Muscle of arm (tissue), 12 donors: ENCODE results near the gene C4BPA. TPM values are rescaled to one million over a fixed set of nuclear protein-coding genes. Genes with fewer than 3 reads are reported as not detected.

Source experiments
- DNase-seq: peaks from one replicate; pipeline ENCODE4 v3.0.0-alpha.2; 2013
- polyA plus RNA-seq, 12 donors: library from polyadenylated mRNA; unstranded; fragments of 120-200 nt; gene quantifications; one replicate each; pipeline ENCODE4 v1.2.1, GENCODE V29; 2013; ENCODE audit not compliant: insufficient read length in 12 of 12

Gene C4BPA
- polyA plus RNA-seq, 12 donors: 0.25 to 1.4 (median 0.43) TPM; not detected in 2

DNA sequence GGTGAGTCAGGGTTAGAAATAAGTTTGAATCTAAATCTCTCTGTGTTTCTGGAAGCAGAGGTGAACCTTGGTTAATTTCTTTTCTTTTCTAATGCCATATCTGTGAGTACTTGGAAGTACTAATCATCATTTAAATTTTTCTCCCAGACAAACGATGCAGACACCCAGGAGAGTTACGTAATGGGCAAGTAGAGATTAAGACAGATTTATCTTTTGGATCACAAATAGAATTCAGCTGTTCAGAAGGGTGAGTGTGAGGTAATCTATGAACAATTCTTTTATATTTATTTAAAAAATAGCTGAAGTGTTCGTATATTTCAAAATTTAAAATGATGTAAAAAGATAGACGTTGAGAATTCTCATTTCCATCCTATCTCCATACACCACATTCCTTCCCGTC lies 11.2 kb downstream of the C4BPA start:
- DNase-seq: no peak

DNA sequence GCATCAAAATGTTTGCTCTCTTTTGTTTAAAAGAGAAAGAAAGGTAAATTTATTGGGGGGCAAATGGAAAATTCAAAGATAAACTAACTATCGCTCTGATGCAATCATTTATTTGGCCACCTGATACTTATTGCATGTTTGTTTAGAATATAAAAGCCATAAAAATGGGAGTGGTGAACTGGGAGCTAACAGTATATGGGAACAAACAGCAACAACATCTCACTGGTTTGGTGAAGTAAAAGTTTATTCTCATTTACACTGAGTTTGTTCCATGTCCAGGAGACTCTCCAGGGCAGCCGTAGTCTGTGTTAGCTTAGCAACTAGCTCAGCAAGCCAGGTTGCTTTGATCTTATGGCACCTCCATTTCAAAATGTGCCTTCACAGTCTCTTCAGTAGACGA lies 20.4 kb downstream of the C4BPA start:
- DNase-seq: no peak

DNA sequence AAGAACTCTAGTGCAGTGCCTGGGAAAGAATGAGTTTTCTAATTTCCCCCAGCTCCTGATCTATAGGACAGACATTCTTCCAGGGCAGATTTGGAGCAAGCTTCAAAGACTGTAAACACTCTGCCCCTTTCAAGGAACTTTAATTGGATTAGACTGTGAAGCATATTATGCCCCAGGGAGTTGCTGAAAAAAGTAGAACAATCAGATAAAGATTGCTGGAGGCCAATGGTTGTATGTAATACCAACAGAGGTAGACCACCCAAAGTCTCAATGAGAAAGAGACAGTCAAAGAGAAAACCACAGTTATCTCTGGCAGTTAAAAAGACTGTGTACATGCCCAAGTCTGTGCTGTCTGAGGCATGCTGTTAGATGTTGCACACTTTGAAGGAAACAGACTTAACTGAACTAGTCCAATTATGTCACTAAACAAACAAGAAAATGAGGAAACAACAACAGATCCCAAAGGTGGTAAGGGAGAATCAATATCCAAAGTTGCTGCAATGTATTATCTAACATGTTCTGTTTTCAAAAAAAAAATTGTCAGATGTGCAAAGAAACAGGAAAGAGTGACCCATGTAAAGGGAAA lies 24.4 kb downstream of the C4BPA start:
- DNase-seq: no peak

DNA sequence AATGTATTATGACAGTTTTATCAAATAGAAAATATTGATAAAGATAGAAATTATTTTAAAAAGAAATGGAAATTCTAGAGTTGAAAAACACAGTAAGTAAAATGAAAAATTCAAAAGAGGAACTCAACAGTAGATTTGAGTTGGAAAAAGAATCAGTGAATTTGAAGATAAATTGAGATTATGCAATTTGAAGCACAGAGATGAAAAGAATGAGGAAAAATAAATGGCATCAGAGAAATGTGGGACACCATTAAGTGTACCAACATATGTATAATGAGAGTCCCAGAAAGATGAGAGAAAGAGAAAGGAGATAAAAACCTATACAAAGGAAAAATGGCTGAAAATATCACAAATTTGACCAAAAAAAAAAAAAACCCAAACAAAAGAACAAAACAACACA lies 25.0 kb downstream of the C4BPA start:
- DNase-seq: no peak

DNA sequence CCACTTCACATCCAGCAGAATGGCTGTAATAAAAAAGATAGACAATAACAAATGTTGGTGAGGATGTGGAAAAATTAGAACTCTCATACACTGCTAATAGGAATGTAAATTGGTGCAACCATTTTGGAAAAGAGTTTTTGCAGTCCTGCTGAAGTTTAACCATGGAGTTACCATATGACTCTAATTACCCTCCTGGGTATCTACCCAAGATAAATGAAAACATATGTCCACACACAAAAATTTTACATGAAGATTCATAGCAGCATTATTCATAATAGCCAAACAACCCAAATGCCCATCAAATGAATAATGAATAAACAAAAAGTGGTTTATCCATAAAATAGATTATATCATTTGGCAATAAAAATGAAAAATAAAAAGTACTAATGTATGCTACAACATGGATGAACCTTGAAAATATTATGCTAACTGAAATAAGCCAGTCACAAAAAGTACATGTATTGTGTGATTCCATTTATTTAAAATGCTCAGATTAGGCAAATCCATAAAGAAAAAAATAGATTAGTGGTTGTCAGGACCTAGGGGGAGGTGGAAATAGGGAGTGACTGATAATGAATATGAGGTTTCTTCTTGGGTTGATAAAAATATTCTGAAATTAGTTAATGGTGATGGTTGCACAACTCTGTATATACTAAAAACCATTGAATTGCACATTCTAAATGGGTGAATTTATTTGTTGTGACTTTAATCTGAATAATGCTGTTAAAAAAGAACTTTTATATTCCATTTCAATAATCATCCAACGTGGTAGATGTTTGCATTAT lies 26.4 kb downstream of the C4BPA start:
- DNase-seq: no peak

DNA sequence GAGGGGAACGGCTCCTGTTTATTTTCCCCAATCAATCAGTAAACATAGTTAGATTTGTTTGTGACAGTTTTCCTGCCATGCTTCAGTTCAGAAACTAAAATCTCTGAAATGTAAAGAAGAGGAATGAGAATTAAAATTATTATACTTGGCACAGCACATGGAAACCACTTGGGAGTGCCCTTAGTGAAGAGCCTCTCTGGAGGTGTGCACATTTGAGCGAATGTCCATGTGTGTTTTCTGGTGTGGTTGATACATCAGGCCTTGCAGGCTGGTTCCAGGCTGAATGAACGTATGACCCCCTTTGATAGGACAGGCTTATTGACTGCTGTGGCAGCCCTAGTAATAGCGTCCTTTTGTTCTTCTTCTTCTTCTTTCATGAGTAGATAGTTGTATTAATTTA lies 27.1 kb downstream of the C4BPA start:
- DNase-seq: no peak

DNA sequence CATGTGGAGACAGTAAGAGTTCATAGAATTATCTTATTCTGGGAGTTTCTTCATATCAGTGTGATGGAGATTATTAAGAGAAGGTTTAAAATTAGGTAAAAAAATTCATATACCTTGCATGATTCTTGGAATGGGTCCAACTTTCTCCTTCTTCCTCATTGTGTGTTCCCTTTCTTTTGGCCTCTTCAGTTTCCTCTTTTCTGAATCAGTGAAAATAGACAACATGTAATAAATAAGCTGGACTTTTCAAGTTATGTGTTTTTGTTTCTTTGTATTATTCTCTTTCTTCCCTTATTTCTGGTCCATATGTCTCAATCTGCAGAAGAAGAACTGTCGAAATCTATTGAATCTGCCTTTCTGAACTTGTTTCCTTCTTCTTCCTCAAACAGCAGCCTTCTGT lies 30.5 kb downstream of the C4BPA start:
- no peak for DNase-seq

DNA sequence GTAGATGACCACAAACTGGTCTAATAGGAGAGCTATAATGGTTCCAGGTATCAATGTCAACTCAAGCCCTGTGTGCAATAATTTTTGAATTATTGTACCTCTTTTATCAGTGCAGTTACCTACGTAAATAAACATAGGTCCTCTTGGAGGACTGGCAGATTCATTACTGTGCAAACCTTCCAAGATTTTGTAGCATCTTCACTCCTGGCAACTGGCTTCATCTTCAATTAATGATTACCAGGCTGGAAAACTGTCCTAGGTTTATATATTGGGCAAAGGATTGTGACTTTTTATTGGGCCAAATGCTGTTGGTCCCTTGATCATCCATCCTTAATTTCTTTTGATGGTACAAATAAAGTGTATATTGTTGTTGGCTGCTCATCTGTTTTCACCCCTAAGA lies 35.6 kb downstream of the C4BPA start:
- DNase-seq: no peak

DNA sequence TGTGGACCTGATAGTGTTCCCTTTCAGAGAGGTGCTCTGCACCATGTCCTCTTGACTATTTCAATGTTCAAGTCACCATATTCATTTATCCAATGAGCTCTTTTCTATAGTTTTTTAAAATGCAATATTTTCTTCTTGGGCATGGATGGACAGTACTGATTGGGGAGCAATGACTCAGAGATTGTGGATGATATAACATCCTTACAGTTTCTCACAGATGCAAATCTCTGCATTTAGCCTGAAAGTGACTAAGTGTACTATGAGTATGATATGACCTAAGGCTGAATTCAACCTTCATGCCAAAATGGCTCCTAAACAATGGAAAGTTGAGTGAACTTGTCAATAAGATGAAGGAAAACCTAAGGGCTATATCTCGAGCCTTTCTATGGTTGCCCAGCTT lies 36.5 kb downstream of the C4BPA start:
- DNase-seq: no peak

DNA sequence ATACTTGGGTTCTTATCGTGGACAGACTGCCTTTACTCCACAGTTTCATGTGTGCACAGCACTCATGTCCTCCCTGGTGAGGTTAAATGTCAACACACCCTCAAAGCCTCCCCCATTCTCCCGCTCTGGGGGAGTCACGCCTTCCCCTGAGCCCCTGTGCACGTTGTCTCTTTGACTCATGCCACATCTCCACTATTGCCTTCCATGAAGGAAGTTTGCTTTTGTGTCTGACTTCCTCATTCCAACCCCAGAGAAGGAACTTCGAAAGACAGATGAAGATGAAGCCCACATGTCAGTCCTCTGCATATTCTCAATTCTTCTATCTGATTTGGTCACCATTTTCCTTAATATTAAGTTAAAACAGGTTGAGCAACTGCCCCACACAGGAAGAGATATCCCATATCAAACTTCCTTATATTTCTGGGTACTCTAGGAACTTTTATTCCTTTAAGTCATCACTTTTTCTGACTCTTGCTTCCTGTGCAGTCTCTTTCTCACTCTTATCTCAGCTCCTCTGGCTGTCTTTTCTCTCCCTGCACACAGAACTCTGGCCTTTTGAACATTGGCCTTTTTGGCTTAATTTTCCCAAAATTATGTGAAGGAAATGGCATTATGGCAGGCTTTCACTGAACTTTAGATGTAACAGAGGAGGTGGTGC lies 41.5 kb downstream of the C4BPA start:
- DNase-seq: no peak

DNA sequence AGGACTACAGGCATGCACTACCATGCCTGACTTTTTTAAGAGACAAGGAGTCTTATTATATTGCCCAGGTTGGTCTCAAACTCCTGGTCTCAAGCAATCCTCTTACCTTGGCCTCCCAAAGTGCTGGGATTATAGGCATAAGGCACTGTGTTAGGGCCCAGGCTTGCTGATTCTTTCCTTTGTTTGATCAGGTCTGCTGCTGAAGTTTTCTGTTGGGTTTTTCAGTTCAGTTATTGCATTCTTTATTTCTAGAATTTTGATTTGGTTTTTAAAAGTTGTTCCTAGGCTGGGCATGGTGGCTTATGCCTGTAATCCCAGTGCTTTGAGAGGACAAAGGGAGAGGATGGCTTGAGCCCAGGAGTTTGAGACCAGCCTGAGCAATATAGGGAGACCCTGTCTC lies 47.9 kb downstream of the C4BPA start:
- no peak for DNase-seq

DNA sequence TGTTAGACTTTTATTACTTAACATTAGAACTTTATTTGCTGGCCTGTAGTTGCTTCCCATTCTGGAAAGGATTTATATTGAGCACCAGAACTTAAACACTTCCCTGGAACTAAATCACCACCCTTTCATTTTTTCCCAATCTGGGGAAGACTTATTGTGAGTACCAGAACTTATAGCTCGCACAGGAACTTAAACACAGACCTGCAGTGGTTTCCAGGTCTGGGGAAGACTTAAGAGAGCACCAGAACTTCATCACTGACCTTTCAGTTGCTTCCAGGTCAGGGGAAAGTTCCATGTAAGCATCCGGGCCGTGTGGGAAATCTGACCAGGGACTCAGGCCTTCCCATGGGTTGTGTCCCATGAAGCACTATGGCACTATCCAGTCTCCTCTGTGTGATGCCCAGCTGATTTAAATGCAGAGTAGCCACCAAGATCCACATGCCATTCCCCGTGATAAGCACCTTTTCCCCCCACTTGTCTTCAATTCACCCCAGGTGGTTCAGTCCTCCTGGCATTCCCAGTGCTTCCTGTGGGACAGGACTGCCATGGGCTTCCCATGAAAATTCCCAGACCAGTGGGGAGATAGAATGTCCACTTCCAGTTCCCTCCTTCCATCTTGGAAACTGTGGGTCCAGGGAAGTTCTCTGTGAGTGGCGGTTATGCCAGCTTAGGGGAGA lies 48.9 kb downstream of the C4BPA start:
- DNase-seq: no peak

DNA sequence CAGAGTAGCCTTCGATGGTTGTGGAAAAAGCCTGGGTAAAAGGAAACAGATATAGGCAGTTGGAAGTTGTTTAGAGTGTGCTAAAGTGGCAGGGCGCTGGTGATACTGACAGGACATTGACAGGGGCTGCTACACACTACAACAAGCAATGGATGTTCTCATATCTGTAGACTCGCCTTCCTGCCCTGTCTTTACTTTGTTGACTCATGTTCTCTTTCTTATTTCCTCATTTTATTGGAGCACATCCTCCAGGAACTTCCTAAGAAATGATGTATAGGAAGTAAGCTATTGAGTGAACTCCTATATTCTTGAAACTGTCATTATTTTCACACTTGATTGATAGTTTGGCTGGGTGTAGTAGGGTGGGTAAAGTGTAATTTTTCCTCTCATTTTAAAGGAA lies 51.0 kb downstream of the C4BPA start:
- DNase-seq: no peak

DNA sequence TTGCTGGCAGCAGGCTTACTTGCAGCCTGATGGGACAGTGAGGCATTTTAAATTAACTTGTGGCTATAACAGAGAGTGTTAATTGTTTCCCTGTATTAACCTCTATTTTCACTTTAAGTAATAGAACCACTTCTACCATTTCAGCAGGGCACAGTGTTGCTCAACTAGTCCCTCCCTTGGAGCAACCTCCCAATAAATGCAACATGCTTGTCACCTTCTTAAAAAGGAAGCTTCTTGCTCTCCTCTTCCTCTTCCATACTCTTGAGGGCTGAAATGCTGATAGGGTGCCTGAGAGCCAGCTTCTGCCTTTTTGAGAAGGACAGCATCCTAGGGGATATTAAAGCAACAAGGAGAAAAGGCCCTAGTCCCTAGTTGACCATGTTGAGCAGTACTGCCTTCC lies 52.1 kb downstream of the C4BPA start:
- DNase-seq: no peak

DNA sequence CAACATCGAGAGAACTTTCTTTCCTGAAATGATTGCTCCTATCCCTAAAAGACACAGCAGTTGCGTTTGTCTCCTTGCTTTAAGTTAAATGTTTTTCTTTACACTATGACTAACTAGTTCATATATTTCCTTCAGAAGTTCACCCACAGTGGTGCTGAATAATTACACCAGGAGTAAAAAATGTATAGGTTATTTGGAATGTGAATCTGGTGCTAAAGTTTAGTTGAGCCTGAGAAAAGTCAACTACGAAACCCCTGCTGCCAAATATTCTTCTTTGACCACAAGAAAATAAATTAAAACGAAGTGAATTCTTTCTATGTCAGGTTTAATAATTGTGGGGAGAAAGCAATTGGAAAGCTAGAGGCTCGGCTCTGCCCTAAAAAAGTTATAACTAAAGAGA lies 52.8 kb downstream of the C4BPA start:
- DNase-seq: no peak

DNA sequence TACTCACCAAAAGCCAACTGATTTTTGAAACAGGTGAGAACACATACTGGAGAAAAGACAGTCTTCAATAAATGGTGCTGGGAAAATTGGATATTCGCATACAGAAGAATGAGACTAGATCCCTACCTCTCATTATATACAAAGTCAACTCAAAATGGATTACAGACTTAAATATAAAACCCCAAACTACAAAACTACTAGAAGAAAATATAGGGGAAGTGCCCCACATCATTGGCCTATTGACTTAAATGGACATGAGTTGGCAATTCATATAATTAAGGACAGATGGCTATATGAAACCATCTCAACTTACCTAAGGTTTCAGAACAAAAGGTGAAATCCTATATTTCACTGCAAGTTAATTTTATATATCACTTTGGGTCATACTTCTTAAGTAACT lies 60.1 kb downstream of the C4BPA start:
- no peak for DNase-seq

DNA sequence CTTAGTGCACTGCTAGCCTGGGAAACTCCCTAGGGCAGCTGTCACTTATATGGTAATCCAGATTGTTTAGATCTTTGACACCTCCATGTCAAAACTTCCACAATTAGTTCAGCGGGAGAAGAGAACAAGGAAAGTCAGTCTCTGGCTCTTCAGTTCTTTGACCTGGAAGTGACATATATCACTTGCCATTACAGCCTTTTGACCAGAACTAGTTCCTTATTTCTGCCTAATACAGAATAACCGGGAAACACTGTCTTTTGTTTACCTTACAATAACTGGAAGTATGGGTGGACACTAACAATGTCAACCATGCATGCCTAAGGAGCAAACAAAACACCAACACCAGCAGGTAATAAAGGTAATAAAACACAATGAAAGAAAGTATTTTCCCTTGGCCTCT lies 68.3 kb downstream of the C4BPA start:
- no peak for DNase-seq

DNA sequence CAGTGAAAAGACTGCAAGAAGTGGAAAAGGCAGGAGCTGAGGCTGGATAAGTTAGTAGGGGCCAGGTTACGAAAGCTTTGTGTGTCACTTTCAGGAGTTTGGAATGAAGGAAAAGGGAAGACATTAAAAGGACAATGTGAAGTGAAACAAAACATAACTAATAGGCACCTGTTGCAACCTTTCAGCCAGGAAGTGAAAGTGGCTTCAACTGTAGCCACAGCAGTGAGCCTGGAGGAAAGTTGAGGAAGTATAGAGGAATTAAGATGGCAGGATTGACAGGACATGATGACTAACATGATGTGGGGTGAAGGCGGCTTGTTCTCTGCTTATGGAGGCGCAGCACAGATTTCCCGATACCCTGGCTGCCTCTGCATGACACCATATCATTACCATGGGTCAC lies 68.9 kb downstream of the C4BPA start:
- DNase-seq: no peak

DNA sequence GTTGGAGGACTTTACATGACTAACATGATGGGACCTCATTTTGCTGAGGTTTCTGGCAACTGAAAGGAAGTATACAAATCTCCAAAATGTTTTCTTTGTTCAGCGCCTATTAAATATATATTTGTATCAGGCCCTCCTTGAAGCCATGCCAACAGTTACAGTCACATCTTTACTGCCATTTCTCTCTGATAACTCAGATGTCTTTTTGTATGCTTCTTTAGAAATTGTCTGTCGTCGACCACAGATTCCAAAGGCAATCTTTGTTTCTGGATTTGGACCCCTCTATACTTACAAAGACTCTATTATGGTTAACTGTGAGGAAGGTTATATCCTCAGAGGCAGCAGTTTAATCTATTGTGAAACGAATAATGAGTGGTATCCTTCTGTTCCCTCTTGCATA lies 69.4 kb downstream of the C4BPA start:
- no peak for DNase-seq

DNA sequence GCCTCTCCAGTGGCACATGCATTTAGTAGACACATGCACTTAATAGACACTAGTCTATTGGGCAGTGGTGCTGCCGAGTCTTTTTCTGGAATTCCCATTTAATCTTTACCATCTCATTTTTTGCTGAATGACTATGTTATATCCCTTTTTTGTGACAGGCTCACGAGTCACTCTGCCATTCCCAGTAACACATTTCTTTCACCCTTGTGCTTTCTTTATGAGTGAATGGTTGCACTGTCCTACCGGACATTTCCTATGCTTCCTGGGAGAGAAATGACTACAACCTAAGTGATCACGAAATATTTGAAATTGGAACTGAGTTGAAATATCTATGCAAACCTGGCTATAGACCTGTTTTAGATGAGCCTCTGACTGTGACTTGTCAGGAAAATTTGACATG lies 70.9 kb downstream of the C4BPA start:
- no peak for DNase-seq

DNA sequence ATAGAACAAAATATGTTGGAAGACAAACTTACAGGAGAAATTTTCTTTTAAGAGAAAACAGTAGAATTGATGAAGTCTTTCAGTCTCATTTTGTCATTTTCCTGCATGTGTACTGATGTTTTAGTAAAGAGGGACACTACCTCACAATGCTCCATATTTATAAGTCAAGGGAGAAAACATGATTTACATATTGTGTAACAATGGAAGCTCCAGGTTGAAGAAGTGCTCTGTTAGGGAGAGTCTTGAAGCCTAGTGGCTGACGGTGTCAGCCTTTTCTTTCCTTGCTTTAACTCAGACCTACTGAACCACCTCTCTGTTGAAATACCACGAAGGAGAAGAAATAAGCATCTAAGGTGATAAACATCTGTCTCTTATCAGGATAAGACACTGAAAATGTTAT lies 75.0 kb downstream of the C4BPA start:
- no peak for DNase-seq

DNA sequence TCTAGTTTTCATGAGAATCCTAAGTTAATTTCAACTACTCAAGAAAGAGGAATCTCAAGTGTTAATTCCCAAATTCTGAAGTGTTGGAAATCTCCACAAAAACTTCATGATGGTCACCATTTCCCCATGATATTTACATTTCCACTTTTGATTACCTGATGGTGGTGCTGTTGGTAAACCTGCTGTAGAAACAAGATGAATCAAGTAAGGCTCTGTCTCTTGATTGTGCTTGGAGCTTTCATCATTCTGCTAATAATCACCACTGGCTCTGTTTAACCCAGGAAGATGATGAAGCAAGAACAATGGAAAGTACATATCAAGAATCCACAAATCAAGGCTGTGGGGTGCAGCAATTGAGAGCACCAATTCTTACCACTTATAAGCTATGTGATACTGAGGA lies 77.8 kb downstream of the C4BPA start:
- no peak for DNase-seq

DNA sequence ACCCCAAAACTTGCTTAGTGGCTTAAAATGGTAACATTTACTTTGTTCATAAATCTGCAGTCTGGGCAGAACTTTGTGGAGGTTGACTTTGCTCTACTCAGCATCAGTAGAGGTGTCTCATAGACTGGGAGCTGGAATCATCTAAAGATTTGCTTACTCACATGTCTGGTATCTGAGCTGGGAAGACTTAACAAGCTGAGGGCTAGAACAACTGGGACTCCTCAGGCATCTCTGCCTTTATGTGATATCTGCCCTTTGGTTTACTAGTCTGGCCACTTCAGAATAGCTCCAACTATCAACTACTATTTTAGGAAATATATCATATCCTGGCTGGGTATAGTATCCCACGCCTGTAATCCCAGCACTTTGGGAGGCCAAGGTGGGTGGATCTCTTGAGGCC lies 82.5 kb downstream of the C4BPA start:
- DNase-seq: no peak
